ENCODE results near the gene ASH1L.
"Not testable (repeated sequence)": the region's sequence is repeated elsewhere in the genome, so short reads cannot be mapped to it uniquely, and the experiment has no call there.

ASH1L gene

GRCh38 chr1:155339515-155340097 lies 223.0 kb downstream of the ASH1L start:
- 95 to 96% methylated on average over 6 to 8 of the region's 8 CpGs for WGBS, 2 experiments
- H3K9me3 ChIP-seq (ENCODE audit: control insufficient read depth, low read length): no peaks in the 10 kb centered on the region
- H3K27me3 ChIP-seq (ENCODE audit: control insufficient read depth, insufficient read depth, low read length, poor library complexity, severe bottlenecking): no peaks in the 10 kb centered on the region
- H3K36me3 ChIP-seq (ENCODE audit: control insufficient read depth, insufficient read depth, low read length): peaks cover 59% of the 10 kb centered on the region
- no peaks in the 10 kb centered on the region for H3K4me1 ChIP-seq (ENCODE audit: control insufficient read depth, insufficient read depth, low read length)
- no peak overlapping the region for H3K27ac ChIP-seq (ENCODE audit: insufficient read depth, low read depth, low read length, poor library complexity, severe bottlenecking)
- no peak overlapping the region for H3K4me3 ChIP-seq (ENCODE audit: insufficient read depth, low read depth, low read length)

DNA sequence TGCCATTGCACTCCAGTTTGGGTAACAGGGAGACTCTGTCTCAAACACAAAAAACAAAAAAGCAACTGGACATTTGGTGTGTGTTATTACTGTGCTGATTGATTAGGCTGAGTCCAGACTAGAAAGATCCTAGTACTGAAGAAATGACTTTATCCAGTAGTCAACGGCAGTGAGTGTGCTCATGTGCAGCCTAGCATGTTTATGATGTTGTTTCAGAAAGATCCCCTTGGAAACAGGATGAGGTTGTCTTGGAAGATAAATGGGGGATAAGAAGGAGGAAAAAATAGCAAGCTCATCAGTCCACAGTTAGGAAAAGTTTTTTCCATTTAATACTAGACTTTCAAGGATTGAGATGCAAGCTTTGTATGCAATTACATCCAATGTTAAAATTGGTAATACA lies 227.6 kb downstream of the ASH1L start:
- no peak overlapping the region for H3K27ac ChIP-seq (ENCODE audit: insufficient read depth, low read depth, low read length, poor library complexity, severe bottlenecking)
- no peaks in the 10 kb centered on the region for H3K9me3 ChIP-seq (ENCODE audit: control insufficient read depth, low read length)
- WGBS, 2 experiments: 97 to 99% methylated on average over 1 of the region's 1 CpG
- H3K4me3 ChIP-seq (ENCODE audit: insufficient read depth, low read depth, low read length): no peak overlapping the region
- no peaks in the 10 kb centered on the region for H3K4me1 ChIP-seq (ENCODE audit: control insufficient read depth, insufficient read depth, low read length)
- peaks cover 42% of the 10 kb centered on the region for H3K36me3 ChIP-seq (ENCODE audit: control insufficient read depth, insufficient read depth, low read length)
- no peaks in the 10 kb centered on the region for H3K27me3 ChIP-seq (ENCODE audit: control insufficient read depth, insufficient read depth, low read length, poor library complexity, severe bottlenecking)

DNA sequence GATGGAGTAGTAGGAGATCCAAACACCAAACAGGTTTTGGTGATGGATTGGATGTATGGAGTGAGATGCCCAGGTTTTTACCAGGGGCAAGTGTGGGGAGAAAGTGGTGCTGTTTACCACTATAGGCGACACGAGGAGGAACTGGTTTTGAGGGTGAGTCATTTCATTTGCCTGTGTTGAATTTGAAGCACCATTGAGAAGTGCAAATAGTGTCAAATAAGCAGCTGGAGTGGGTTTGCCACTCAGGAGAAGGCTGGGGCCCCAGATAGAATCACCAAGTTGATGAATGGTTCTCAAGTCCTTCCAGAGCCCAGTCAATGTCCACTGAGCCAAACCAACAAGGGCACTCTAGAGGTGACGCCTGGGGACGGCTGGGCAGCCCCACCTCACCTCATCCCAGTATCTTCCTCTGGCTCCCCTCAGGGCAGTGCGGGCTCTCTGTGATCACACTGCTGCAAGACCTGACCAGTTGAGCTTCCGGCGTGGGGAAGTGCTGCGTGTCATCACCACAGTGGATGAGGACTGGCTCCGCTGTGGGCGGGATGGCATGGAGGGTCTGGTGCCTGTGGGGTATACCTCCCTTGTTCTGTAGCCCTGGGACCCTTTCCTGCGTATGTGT lies 232.5 kb downstream of the ASH1L start:
- Histone ChIP-seq H3K9me3 (ENCODE audit: control insufficient read depth, low read length) (no peaks in the 10 kb centered on the region), H3K27ac (ENCODE audit: insufficient read depth, low read depth, low read length, poor library complexity, severe bottlenecking) (no peak overlapping the region), H3K36me3 (ENCODE audit: control insufficient read depth, insufficient read depth, low read length) (peaks cover 18% of the 10 kb centered on the region), H3K27me3 (ENCODE audit: control insufficient read depth, insufficient read depth, low read length, poor library complexity, severe bottlenecking) (no peaks in the 10 kb centered on the region), H3K4me3 (ENCODE audit: insufficient read depth, low read depth, low read length) (no peak overlapping the region), H3K4me1 (ENCODE audit: control insufficient read depth, insufficient read depth, low read length) (peaks cover 7% of the 10 kb centered on the region)
- WGBS, 2 experiments: 94 to 96% methylated on average over 11 of the region's 11 CpGs

DNA sequence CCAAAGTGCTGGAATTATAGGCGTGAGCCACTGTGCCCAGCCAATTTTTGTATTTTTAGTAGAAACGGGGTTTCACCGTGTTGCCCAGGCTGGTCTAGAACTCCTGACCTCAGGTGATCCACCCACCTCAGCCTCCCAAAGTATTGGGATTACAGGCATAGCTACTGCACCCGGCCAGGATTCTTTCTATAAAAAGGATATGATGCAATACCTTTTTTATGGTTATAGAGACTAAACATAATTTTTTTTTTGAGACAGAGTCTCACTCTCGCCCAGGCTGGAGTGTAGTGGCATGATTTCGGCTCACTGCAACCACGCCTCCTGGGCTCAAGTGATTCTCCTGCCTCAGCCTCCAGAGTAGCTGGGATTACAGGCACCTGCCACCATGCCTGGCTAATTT lies 233.7 kb downstream of the ASH1L start:
- not testable (repeated sequence) for H3K4me1 ChIP-seq (ENCODE audit: control insufficient read depth, insufficient read depth, low read length); H3K9me3 ChIP-seq (ENCODE audit: control insufficient read depth, low read length); H3K27me3 ChIP-seq (ENCODE audit: control insufficient read depth, insufficient read depth, low read length, poor library complexity, severe bottlenecking); H3K4me3 ChIP-seq (ENCODE audit: insufficient read depth, low read depth, low read length); H3K27ac ChIP-seq (ENCODE audit: insufficient read depth, low read depth, low read length, poor library complexity, severe bottlenecking)
- 93 to 95% methylated on average over 6 to 7 of the region's 7 CpGs for WGBS, 2 experiments
- peaks cover 18% of the 10 kb centered on the region for H3K36me3 ChIP-seq (ENCODE audit: control insufficient read depth, insufficient read depth, low read length)

- 95% methylated on average over 4 of the region's 4 CpGs for WGBS, 2 experiments
- Histone ChIP-seq H3K36me3 (ENCODE audit: control insufficient read depth, insufficient read depth, low read length) (peaks cover 18% of the 10 kb centered on the region), H3K4me1 (ENCODE audit: control insufficient read depth, insufficient read depth, low read length) (peaks cover 8% of the 10 kb centered on the region), H3K4me3 (ENCODE audit: insufficient read depth, low read depth, low read length) (no peak overlapping the region), H3K27me3 (ENCODE audit: control insufficient read depth, insufficient read depth, low read length, poor library complexity, severe bottlenecking) (no peaks in the 10 kb centered on the region), H3K9me3 (ENCODE audit: control insufficient read depth, low read length) (no peaks in the 10 kb centered on the region), H3K27ac (ENCODE audit: insufficient read depth, low read depth, low read length, poor library complexity, severe bottlenecking) (no peak overlapping the region)
Measured at GRCh38 chr1:155327981-155328380, 234.6 kb downstream of the ASH1L start.

DNA sequence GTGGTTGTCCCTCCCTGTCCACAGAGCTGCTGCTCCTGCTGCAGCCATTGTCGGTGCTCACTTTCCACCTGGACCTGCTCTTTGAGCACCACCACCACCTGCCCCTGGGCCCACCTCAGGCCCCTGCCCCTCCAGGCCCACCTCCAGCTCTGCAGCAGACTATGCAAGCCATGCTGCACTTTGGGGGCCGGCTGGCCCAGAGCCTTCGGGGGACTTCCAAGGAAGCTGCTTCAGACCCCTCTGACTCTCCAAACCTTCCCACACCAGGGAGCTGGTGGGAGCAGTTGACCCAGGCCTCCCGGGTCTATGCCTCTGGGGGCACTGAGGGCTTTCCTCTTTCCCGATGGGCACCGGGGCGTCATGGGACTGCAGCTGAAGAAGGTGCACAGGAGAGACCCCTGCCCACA lies 236.0 kb downstream of the ASH1L start:
- H3K36me3 ChIP-seq (ENCODE audit: control insufficient read depth, insufficient read depth, low read length): peaks cover 18% of the 10 kb centered on the region

DNA sequence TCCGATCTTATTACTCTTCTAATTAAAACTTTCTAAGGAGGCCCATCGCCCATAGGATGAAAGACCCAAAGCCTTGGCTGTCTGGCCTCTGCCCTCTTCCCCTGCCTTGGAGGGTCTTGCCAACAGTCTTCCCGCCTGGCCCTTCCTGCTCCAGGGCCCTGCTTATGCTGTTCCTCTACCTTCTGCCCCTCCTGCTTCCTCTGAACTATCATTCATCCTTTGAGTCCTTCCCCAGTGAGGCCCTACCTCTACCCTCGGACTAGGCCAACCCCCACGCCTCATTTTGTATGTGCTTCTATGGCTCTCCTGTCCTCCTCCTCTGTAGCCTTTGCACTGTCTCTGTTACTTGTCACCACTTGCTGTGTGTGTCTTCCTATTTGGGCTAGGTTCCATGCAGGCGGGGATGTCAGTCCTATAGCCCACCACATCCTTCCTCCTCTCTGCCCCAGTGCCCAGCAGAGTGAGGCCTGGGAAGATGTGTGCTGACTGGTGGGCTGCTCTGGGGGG lies 236.5 kb downstream of the ASH1L start:
- Histone ChIP-seq H3K9me3 (ENCODE audit: control insufficient read depth, low read length) (no peaks in the 10 kb centered on the region), H3K27ac (ENCODE audit: insufficient read depth, low read depth, low read length, poor library complexity, severe bottlenecking) (no peak overlapping the region), H3K36me3 (ENCODE audit: control insufficient read depth, insufficient read depth, low read length) (peaks cover 16% of the 10 kb centered on the region), H3K27me3 (ENCODE audit: control insufficient read depth, insufficient read depth, low read length, poor library complexity, severe bottlenecking) (peaks cover 7% of the 10 kb centered on the region), H3K4me3 (ENCODE audit: insufficient read depth, low read depth, low read length) (no peak overlapping the region), H3K4me1 (ENCODE audit: control insufficient read depth, insufficient read depth, low read length) (peaks cover 23% of the 10 kb centered on the region)
- 90 to 94% methylated on average over 5 to 6 of the region's 6 CpGs for whole genome bisulfite sequencing, 2 experiments

More for the DNA sequence above, 236.0 kb downstream of the ASH1L start:
- Histone ChIP-seq H3K27me3 (ENCODE audit: control insufficient read depth, insufficient read depth, low read length, poor library complexity, severe bottlenecking) (peaks cover 3% of the 10 kb centered on the region), H3K9me3 (ENCODE audit: control insufficient read depth, low read length) (no peaks in the 10 kb centered on the region), H3K27ac (ENCODE audit: insufficient read depth, low read depth, low read length, poor library complexity, severe bottlenecking) (no peak overlapping the region), H3K4me1 (ENCODE audit: control insufficient read depth, insufficient read depth, low read length) (peaks cover 17% of the 10 kb centered on the region), H3K4me3 (ENCODE audit: insufficient read depth, low read depth, low read length) (no peak overlapping the region)
- WGBS, 2 experiments: 95 to 96% methylated on average over 7 of the region's 7 CpGs

DNA sequence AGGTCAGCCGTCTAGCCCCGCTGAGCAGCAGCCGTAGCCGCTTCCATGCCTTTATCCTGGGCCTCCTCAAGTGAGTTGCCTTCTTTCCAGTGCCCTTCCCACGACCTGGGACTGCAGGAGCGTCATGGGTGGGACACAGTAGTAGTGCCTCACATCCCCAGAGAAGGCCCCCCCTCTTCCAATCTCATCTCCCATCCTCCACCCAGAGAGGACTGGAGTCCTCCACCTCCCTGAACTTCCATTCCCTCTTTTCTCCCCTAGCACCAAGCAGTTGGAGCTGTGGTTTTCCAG lies 237.1 kb downstream of the ASH1L start:
- Histone ChIP-seq H3K27me3 (ENCODE audit: control insufficient read depth, insufficient read depth, low read length, poor library complexity, severe bottlenecking) (peaks cover 7% of the 10 kb centered on the region), H3K36me3 (ENCODE audit: control insufficient read depth, insufficient read depth, low read length) (peaks cover 11% of the 10 kb centered on the region), H3K9me3 (ENCODE audit: control insufficient read depth, low read length) (no peaks in the 10 kb centered on the region), H3K4me3 (ENCODE audit: insufficient read depth, low read depth, low read length) (peak overlapping the region; percentile 76), H3K27ac (ENCODE audit: insufficient read depth, low read depth, low read length, poor library complexity, severe bottlenecking) (no peak overlapping the region), H3K4me1 (ENCODE audit: control insufficient read depth, insufficient read depth, low read length) (peaks cover 23% of the 10 kb centered on the region)
- 67 to 69% methylated on average over 6 of the region's 6 CpGs for WGBS, 2 experiments

DNA sequence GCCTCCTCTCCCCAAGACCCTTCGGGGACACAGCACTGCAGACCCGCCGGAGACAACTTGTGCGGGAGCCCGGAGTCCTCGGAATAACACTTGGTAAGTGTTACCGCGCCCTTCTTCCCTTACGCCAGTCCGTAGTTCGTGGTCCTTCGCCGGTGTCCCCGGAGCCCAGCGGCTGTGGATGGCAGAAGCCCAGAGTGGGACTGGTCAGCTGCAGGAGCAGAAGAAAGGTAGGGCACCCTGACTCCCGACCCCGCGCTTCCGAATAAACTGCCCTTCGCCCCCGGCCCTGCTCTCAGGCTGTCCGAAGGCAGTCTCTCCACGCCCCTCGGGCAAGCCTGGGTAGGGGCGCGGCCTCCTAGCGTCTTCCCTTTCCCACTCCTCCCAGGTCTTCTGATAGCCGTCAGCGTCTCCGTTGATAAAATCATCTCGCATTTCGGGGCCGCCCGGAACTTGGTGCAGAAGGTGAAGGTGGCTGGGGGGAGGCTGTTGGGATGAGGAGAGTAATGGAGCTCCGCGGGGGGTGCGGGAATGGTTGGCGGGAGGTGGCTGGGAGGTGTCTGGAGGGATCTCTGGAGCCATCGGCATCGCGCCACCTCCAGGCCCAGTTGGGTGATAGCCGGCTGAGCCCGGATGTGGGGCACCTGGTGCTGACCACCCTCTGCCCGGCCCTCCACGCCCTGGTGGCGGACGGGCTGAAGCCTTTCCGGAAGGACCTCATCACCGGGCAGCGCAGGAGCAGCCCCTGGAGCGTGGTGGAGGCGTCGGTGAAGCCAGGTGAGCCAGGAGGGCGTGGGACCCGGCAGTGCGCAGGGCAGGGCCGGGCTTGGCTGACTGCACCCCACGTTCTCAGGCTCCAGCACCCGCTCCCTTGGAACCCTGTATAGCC lies 237.6 kb downstream of the ASH1L start:
- peaks cover 7% of the 10 kb centered on the region for H3K36me3 ChIP-seq (ENCODE audit: control insufficient read depth, insufficient read depth, low read length)
- 7% methylated on average over 59 of the region's 59 CpGs for WGBS, 2 experiments
- H3K4me3 ChIP-seq (ENCODE audit: insufficient read depth, low read depth, low read length): peak overlapping the region; percentile 76
- H3K27ac ChIP-seq (ENCODE audit: insufficient read depth, low read depth, low read length, poor library complexity, severe bottlenecking): no peak overlapping the region
- no peaks in the 10 kb centered on the region for H3K9me3 ChIP-seq (ENCODE audit: control insufficient read depth, low read length)
- H3K27me3 ChIP-seq (ENCODE audit: control insufficient read depth, insufficient read depth, low read length, poor library complexity, severe bottlenecking): peaks cover 7% of the 10 kb centered on the region
- peaks cover 23% of the 10 kb centered on the region for H3K4me1 ChIP-seq (ENCODE audit: control insufficient read depth, insufficient read depth, low read length)

DNA sequence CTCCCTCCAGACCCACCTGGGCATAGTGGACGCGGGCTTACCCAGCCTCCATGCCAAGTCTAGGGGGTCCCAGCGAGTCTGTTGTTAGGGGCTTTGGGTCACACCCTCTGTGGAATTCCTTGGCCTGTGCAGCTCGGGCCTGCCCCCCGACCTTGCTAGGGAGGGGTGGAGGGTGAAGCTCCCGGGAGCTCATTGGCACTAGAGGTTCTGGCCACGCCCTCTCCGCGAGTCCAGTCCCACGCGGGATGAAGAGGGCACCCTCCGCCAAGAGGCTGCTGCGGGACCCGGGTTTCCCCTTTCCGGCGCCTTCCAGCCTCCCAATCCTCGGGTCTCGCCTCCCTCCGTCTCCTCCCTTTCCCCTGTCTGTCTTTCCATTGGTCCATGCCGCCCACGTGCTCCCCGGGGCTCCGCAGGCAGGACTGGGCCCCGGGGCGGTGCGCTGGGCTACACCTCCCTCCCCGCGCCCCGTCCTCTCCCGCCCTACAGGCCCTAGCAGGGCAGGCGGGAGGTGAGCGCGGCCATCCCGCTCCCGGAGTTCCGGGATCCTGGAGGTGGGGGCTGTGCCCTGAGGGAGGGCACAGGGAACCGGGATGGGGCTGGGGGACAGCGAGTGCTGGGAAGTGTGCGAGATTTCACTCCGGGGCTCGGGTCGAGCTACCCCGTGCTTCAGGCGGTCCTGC lies 238.4 kb downstream of the ASH1L start:
- H3K4me1 ChIP-seq (ENCODE audit: control insufficient read depth, insufficient read depth, low read length): peaks cover 23% of the 10 kb centered on the region
- H3K36me3 ChIP-seq (ENCODE audit: control insufficient read depth, insufficient read depth, low read length): peaks cover 4% of the 10 kb centered on the region
- H3K4me3 ChIP-seq (ENCODE audit: insufficient read depth, low read depth, low read length): peak overlapping the region; percentile 76
- no peaks in the 10 kb centered on the region for H3K9me3 ChIP-seq (ENCODE audit: control insufficient read depth, low read length)
- 0% methylated on average over 44 of the region's 44 CpGs for WGBS, 2 experiments
- peak overlapping the region; percentile 91 for H3K27ac ChIP-seq (ENCODE audit: insufficient read depth, low read depth, low read length, poor library complexity, severe bottlenecking)
- peaks cover 7% of the 10 kb centered on the region for H3K27me3 ChIP-seq (ENCODE audit: control insufficient read depth, insufficient read depth, low read length, poor library complexity, severe bottlenecking)
